Body of pancreas (tissue), 4 donors: ENCODE results near the gene LRRC73. TPM values are rescaled to one million over a fixed set of nuclear protein-coding genes. Genes with fewer than 3 reads are reported as not detected.

Experiments
- ATAC-seq: fragments of 150-250 bp; one replicate; pipeline ENCODE4 v1.9.1; 2016
- DNase-seq, 4 donors: peaks; one replicate each; pipeline ENCODE4 v3.0.0-alpha.2; 2019
- H3K27ac ChIP-seq, 4 donors: fragments of 200-600 bp; sonication (generic); 1 replicate in 3 of 4; 2 replicates in 1 of 4; pipeline versions ENCODE4 v1.5.1 to v1.6.1; 2016 to 2019; ENCODE audit warnings: mild to moderate bottlenecking in 1 of 4, mixed read lengths in 1 of 4, moderate library complexity in 1 of 4
- H3K27me3 ChIP-seq, 2 donors: fragments of 200-600 bp; sonication (generic); one replicate each; pipeline ENCODE4 v1.6.0; 2016; ENCODE audit warnings: mild to moderate bottlenecking in 1 of 2
- H3K36me3 ChIP-seq, 2 donors: fragments of 200-600 bp; sonication (generic); replicated peaks in 1 of 2; 2 replicates each; pipeline ENCODE4 v1.5.1; 2016; ENCODE audit warnings: low read depth in 2 of 2; ENCODE audit not compliant: insufficient read depth in 1 of 2
- H3K4me1 ChIP-seq: fragments of 200-600 bp; sonication (generic); one replicate; pipeline ENCODE4 v1.6.0; 2016
- H3K4me3 ChIP-seq, 2 donors: fragments of 200-600 bp; sonication (generic); 1 replicate in 1 of 2; 2 replicates in 1 of 2; pipeline ENCODE4 v1.5.1; 2016 to 2019
- H3K9me3 ChIP-seq, 3 donors: fragments of 200-600 bp; sonication (generic); 1 replicate in 2 of 3; 2 replicates in 1 of 3; pipeline ENCODE4 v1.5.1; 2016
- CTCF ChIP-seq, 7 experiments: fragments of 450-650 bp in 4 of 7; fragments of 200-600 bp in 3 of 7; sonication (generic) in 3 of 7; IDR thresholded peaks; one replicate each; pipeline ENCODE4 v1.5.1; 2016 to 2019; ENCODE audit warnings: antibody characterized with exemption in 7 of 7
- POLR2A ChIP-seq, 3 donors: fragments of 450-650 bp; IDR thresholded peaks; one replicate each; pipeline ENCODE4 v1.6.1; 2016; ENCODE audit warnings: antibody characterized with exemption in 3 of 3, mild to moderate bottlenecking in 2 of 3
- WGBS, 2 donors: methylation state at CpG; one replicate each; pipeline ENCODE4 v1.1.5; 2017; 5-methylcytosine and 5-hydroxymethylcytosine counted together
- intact Hi-C: fragments of 100-400 bp; cut with DNase I; formaldehyde crosslinking; loops from one replicate; pipeline ENCODE4 v1.15.1; 2023
- total RNA-seq, 2 donors: library from RNA; depleted of rRNA; stranded (reverse); fragments of >200 nt; gene quantifications; one replicate each; pipeline ENCODE4 v1.1.0, GENCODE V29; 2016

The LRRC73 gene
- total RNA-seq, 2 donors from 2014 or later: not detected

- peaks cover 9 to 56% of the 10 kb centered on the region in 2 donors for H3K36me3 ChIP-seq
- H3K9me3 ChIP-seq: no peaks in the 10 kb centered on the region
- H3K27me3 ChIP-seq: no peaks in the 10 kb centered on the region
- H3K27ac ChIP-seq: no peak overlapping the region
- TF ChIP-seq POLR2A (IDR thresholded peaks at IDR 0.05) (no peak), CTCF (IDR thresholded peaks at IDR 0.05) (no peak)
- intact Hi-C loops: no loop called here
- H3K4me3 ChIP-seq: no peak overlapping the region
- ATAC-seq: no peak
- DNase-seq: no peak
- 84 to 86% methylated on average over 3 of the region's 3 CpGs for WGBS, 2 donors
- H3K4me1 ChIP-seq: peaks cover 7% of the 10 kb centered on the region
Observed at GRCh38 chr6:43523284-43523683, 13.1 kb upstream of the LRRC73 start.

DNA sequence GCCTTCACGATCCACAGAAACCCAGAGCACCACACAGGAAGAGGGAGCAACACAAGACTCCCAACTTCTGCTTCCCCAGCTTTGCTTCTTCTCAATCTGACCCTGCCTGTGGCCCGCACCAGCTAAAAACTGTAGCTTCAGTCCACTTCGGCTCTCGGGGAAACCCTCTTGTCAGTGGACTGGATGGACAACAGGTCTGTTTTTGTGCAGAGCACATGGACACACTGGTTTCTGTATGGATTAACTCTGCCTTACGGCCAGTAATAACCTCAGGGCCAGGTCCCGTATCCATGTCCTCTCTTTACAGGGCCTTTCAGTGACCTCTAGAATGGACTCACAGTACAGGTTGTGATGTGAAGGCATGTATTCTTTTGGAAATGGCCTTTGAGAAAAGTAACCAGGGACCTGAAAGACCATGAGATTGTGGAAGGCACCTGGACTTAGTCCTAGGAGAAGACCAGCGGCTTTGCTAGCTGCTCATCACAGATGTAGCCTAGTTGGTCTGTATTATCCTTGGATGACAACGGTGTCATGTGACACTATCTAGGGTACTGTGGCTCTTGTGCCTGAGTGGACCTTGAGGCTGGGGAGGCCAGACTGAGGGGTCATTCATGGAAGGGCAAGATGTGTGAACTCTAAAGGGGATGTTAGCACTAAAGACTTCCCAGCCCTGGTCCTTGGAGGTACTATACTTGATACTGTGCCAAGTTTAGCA is 12.6 kb upstream of the LRRC73 start:
- Histone ChIP-seq H3K4me1 (peaks cover 13% of the 10 kb centered on the region), H3K27me3 (no peaks in the 10 kb centered on the region), H3K9me3 (no peaks in the 10 kb centered on the region), H3K4me3 (no peak overlapping the region), H3K36me3 (peaks cover 9 to 55% of the 10 kb centered on the region in 2 donors), H3K27ac (no peak overlapping the region)
- no peak for DNase-seq
- TF ChIP-seq CTCF (IDR thresholded peaks at IDR 0.05): no peak
- no peak for TF ChIP-seq POLR2A (IDR thresholded peaks at IDR 0.05)
- no peak for ATAC-seq
- intact Hi-C loops: no loop called here
- 81 to 83% methylated on average over 5 to 8 of the region's 8 CpGs for WGBS, 2 donors

DNA sequence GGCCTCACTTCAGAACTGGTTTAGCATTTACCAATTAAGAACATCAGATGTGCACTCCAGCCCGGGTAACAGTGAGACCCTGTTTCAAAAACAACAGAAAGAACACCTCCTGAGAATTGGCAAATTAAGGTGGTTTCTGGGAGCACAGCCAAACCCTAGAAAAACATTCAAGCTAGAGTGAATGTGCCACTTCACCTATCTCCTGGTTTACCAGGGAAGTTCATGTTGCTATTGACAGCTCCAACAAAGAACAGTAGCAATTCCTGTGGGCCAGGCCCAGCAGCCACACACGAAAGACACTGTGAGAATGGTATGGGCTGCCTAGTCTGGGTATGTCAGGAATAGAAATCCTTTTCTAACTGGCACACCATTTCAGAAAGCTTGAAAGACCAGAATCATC is 11.7 kb upstream of the LRRC73 start:
- Histone ChIP-seq H3K4me3 (no peak overlapping the region), H3K9me3 (no peaks in the 10 kb centered on the region), H3K4me1 (peaks cover 16% of the 10 kb centered on the region), H3K36me3 (peaks cover 9 to 52% of the 10 kb centered on the region in 2 donors), H3K27me3 (no peaks in the 10 kb centered on the region), H3K27ac (no peak overlapping the region)
- DNase-seq: no peak
- intact Hi-C loops: no loop called here
- 70 to 78% methylated on average over 2 of the region's 2 CpGs for WGBS, 2 donors
- TF ChIP-seq POLR2A (IDR thresholded peaks at IDR 0.05) (no peak), CTCF (IDR thresholded peaks at IDR 0.05) (no peak)
- ATAC-seq: no peak

DNA sequence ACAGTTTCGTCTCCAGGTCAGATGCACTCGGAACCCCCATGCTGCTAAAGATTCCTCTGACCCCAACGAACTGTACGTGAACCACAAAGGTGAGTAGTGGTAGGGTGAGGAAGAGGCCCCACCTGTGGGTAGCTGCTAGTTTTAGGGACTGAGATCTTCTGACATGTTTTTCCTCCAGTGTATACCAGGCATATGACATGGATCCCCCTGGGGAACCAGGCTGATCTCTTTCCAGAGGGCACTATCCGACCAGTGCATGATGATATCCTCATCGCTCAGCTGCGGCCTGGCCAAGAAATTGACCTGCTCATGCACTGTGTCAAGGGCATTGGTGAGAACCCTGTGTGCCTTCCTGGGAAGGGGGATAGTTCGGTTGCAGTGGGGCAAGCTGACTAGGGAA is 10.0 kb upstream of the LRRC73 start:
- H3K4me1 ChIP-seq: peaks cover 26% of the 10 kb centered on the region
- peaks cover 9 to 43% of the 10 kb centered on the region in 2 donors for H3K36me3 ChIP-seq

More for the DNA sequence above, 10.0 kb upstream of the LRRC73 start:
- ATAC-seq: no peak
- no peaks in the 10 kb centered on the region for H3K27me3 ChIP-seq
- H3K4me3 ChIP-seq: no peak overlapping the region
- intact Hi-C loops: no loop called here
- no peaks in the 10 kb centered on the region for H3K9me3 ChIP-seq
- WGBS, 2 donors: 75 to 85% methylated on average over 6 to 8 of the region's 8 CpGs
- H3K27ac ChIP-seq: no peak overlapping the region
- DNase-seq: no peak
- TF ChIP-seq POLR2A (IDR thresholded peaks at IDR 0.05): no peak
- no peak for TF ChIP-seq CTCF (IDR thresholded peaks at IDR 0.05)
